CD8-positive, alpha-beta memory T cell (primary cell): ENCODE results near the gene FRS3. TPM values are rescaled to one million over a fixed set of nuclear protein-coding genes. Genes with fewer than 3 reads are reported as not detected.

Experiments used
- CTCF ChIA-PET: fragments of 350-600 bp; sonication (Branson Sonifier 250); formaldehyde crosslinking; loops from one replicate; lab custom pipeline; 2021; ENCODE audit warnings: antibody characterized with exemption; lab: Charles Lee
- POLR2A ChIA-PET: fragments of 350-600 bp; sonication (Branson Sonifier 250); formaldehyde crosslinking; loops from one replicate; lab custom pipeline; 2021; ENCODE audit warnings: antibody characterized with exemption; lab: Charles Lee
- DNase-seq, 5 donors: peaks; one replicate each; pipeline versions ENCODE4 v3.0.0 to v3.0.0-alpha.2; 2020 to 2022; ENCODE audit warnings: mixed read lengths in 1 of 5
- H3K27ac ChIP-seq: one replicate; pipeline ENCODE4 v1.7.0; 2013; ENCODE audit warnings: low read depth, mild to moderate bottlenecking, low read length, moderate library complexity
- H3K27me3 ChIP-seq: 2 replicates; pipeline ENCODE4 v1.7.0; 2013; ENCODE audit warnings: low read length, mild to moderate bottlenecking; ENCODE audit not compliant: insufficient read depth, poor library complexity, severe bottlenecking
- H3K36me3 ChIP-seq: 2 replicates; pipeline ENCODE4 v1.7.0; 2013; ENCODE audit warnings: mild to moderate bottlenecking, low read length, moderate library complexity; ENCODE audit not compliant: insufficient read depth
- H3K4me1 ChIP-seq: 2 replicates; pipeline ENCODE4 v1.7.0; 2013; ENCODE audit warnings: mild to moderate bottlenecking, low read length, moderate library complexity; ENCODE audit not compliant: insufficient read depth
- H3K4me3 ChIP-seq: 2 replicates; pipeline ENCODE4 v1.7.0; 2013; ENCODE audit warnings: mild to moderate bottlenecking, low read length
- H3K9me3 ChIP-seq: 2 replicates; pipeline ENCODE4 v1.7.0; 2013; ENCODE audit warnings: mild to moderate bottlenecking, low read length
- H3K27ac Mint-ChIP-seq, 8 donors: one replicate each; pipeline ENCODE4 v1.8.0; 2020 to 2021; ENCODE audit warnings: mixed read lengths in 8 of 8, mild to moderate bottlenecking in 6 of 8, inconsistent platforms in 3 of 8, moderate library complexity in 3 of 8
- H3K27me3 Mint-ChIP-seq, 2 donors: one replicate each; pipeline ENCODE4 v1.8.0; 2020 to 2021; ENCODE audit warnings: mixed read lengths in 2 of 2, mild to moderate bottlenecking in 1 of 2, moderate library complexity in 1 of 2
- H3K36me3 Mint-ChIP-seq, 3 donors: one replicate each; pipeline ENCODE4 v1.8.0; 2020 to 2021; ENCODE audit warnings: mixed read lengths in 3 of 3, inconsistent platforms in 1 of 3, mild to moderate bottlenecking in 1 of 3
- H3K4me1 Mint-ChIP-seq, 3 donors: one replicate each; pipeline ENCODE4 v1.8.0; 2020 to 2021; ENCODE audit warnings: mixed read lengths in 3 of 3, inconsistent platforms in 1 of 3, mild to moderate bottlenecking in 1 of 3
- H3K4me3 Mint-ChIP-seq, 7 donors: one replicate each; pipeline ENCODE4 v1.8.0; 2020 to 2021; ENCODE audit warnings: mixed read lengths in 7 of 7, mild to moderate bottlenecking in 6 of 7, moderate library complexity in 4 of 7, inconsistent platforms in 2 of 7
- H3K9me3 Mint-ChIP-seq, 5 donors: one replicate each; pipeline ENCODE4 v1.8.0; 2020 to 2022; ENCODE audit warnings: mixed read lengths in 5 of 5, mild to moderate bottlenecking in 3 of 5, moderate library complexity in 2 of 5, inconsistent platforms in 1 of 5
- polyA plus RNA-seq: library from polyadenylated mRNA; unstranded; fragments of 300-500 nt; fragmentation: Illumina TruSeq; gene quantifications from one replicate; pipeline ENCODE4 v1.2.3, GENCODE V29; 2021
- total RNA-seq, 2 experiments: library from RNA; stranded (reverse); gene quantifications; one replicate each; pipeline ENCODE4 v1.2.3, GENCODE V29; 2021

The FRS3 gene, protein sequence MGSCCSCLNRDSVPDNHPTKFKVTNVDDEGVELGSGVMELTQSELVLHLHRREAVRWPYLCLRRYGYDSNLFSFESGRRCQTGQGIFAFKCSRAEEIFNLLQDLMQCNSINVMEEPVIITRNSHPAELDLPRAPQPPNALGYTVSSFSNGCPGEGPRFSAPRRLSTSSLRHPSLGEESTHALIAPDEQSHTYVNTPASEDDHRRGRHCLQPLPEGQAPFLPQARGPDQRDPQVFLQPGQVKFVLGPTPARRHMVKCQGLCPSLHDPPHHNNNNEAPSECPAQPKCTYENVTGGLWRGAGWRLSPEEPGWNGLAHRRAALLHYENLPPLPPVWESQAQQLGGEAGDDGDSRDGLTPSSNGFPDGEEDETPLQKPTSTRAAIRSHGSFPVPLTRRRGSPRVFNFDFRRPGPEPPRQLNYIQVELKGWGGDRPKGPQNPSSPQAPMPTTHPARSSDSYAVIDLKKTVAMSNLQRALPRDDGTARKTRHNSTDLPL
- total RNA-seq (1 to 10 TPM; 3.7 to 4.0 TPM), polyA plus RNA-seq (4.0 TPM)

GRCh38 chr6:41779788-41780550, at the start of gene FRS3:
FRS3 (minus strand) TSS chr6:41779900; CDS start chr6:41776987, 2,913 bp downstream.
- peak within 1 kb of the TSS in 7 of 8 donors; percentile 45 to 89 (median 77) for H3K27ac Mint-ChIP-seq
- Histone ChIP-seq H3K27ac (peak within 1 kb of the TSS; percentile 54), H3K4me1 (peaks cover 13% of the 10 kb centered on the region), H3K9me3 (no peaks in the 10 kb centered on the region), H3K4me3 (peak within 1 kb of the TSS; percentile 78), H3K36me3 (peaks cover 9% of the 10 kb centered on the region), H3K27me3 (no peaks in the 10 kb centered on the region)
- H3K4me1 Mint-ChIP-seq: peaks cover 18 to 35% (median 19%) of the 10 kb centered on the region in 3 donors
- DNase-seq: peak; percentile 97 to 100 (median 99)
- peaks cover 5 to 7% of the 10 kb centered on the region in 2 donors for H3K27me3 Mint-ChIP-seq
- no peaks in the 10 kb centered on the region for H3K9me3 Mint-ChIP-seq
- CTCF ChIA-PET: interaction anchor here (1.0 to 11.2 kb wide), 4 partner anchors 12 to 437 kb away, joined by 3 to 175 read pairs (median 3); partner anchors contain the start of gene TAF8
- H3K36me3 Mint-ChIP-seq: peaks cover 0 to 20% (median 5%) of the 10 kb centered on the region in 3 donors
- H3K4me3 Mint-ChIP-seq: peak within 1 kb of the TSS; percentile 83 to 97 (median 90)
- POLR2A ChIA-PET: interaction anchor here (1.2 kb wide), 1 partner anchor 435 kb away, joined by 3 read pairs; no protein-coding TSS in a partner anchor

- H3K27ac ChIP-seq: no peak overlapping the region
- no peaks in the 10 kb centered on the region for H3K9me3 ChIP-seq
- H3K4me3 Mint-ChIP-seq: no peak overlapping the region
- H3K9me3 Mint-ChIP-seq: no peaks in the 10 kb centered on the region
- H3K4me1 Mint-ChIP-seq: no peaks in the 10 kb centered on the region
- no peak overlapping the region for H3K4me3 ChIP-seq
- DNase-seq: no peak
- H3K4me1 ChIP-seq: no peaks in the 10 kb centered on the region
- no peaks in the 10 kb centered on the region for H3K27me3 ChIP-seq
- no peaks in the 10 kb centered on the region for H3K36me3 ChIP-seq
- H3K27ac Mint-ChIP-seq: peak overlapping the region in 2 of 8 donors; percentile 41 to 54
- peaks cover 0 to under 1% (median 0%) of the 10 kb centered on the region in 3 donors for H3K36me3 Mint-ChIP-seq
- H3K27me3 Mint-ChIP-seq: no peaks in the 10 kb centered on the region
- CTCF ChIA-PET: no interaction called here
- POLR2A ChIA-PET: no interaction called here
Measured at GRCh38 chr6:41826343-41827022, 46.8 kb upstream of the FRS3 start.

DNA sequence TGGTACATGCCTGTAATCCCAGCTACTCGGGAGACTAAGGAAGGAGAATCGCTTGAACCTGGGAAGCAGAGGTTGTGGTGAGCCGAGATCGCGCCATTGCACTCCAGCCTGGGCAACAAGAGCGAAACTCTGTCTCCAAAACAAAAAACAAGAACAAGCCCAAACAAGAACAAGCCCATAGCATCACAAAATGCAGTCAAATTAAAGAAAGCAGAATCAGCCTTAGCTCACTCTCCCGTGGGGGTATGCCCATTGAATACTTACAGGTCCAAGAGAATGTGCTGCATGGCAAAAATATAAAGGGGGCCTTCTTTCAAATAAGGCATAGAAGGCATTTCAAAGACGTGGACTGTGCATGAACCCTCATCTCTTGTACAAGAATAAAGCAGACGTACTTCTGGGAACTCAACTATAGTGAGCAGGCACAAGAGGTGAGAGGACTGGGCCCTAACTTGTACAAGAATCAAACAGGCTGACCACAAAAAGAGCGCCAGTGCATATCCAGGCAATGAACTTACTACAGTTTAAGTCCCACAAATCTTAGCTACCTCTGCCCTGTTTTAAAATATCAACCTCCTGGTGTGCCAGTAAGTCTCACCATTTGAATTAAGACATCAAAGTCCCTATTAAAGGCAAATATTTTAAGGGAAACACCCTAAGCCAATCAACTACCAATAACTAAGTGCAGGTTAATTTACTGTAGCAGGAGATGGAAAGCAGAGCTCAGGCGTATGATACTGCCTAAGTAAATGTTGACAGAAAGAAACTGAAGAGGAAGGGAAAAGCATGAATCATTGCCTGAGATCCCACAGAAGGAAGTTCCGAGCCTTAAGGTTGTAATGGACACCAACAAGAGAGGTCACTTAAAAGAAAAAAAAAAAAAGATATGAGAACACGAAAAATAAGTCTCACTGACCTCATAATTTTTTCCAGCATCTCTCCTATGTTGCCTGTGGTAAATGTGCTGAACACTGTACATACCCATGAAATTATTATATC, 45.2 kb upstream of the FRS3 start:
- H3K36me3 ChIP-seq: no peaks in the 10 kb centered on the region
- no peaks in the 10 kb centered on the region for H3K36me3 Mint-ChIP-seq
- H3K27me3 ChIP-seq: no peaks in the 10 kb centered on the region
- ChIA-PET CTCF (interaction anchor here (1.1 kb wide), 1 partner anchor 280 kb away, joined by 4 read pairs; no protein-coding TSS in a partner anchor), POLR2A (no interaction called here)
- no peaks in the 10 kb centered on the region for H3K4me1 Mint-ChIP-seq
- H3K4me3 ChIP-seq: no peak overlapping the region
- no peak overlapping the region for H3K27ac ChIP-seq
- DNase-seq: no peak
- no peak overlapping the region for H3K27ac Mint-ChIP-seq
- no peaks in the 10 kb centered on the region for H3K27me3 Mint-ChIP-seq
- H3K4me1 ChIP-seq: no peaks in the 10 kb centered on the region
- H3K9me3 Mint-ChIP-seq: no peaks in the 10 kb centered on the region
- H3K9me3 ChIP-seq: no peaks in the 10 kb centered on the region
- no peak overlapping the region for H3K4me3 Mint-ChIP-seq

DNA sequence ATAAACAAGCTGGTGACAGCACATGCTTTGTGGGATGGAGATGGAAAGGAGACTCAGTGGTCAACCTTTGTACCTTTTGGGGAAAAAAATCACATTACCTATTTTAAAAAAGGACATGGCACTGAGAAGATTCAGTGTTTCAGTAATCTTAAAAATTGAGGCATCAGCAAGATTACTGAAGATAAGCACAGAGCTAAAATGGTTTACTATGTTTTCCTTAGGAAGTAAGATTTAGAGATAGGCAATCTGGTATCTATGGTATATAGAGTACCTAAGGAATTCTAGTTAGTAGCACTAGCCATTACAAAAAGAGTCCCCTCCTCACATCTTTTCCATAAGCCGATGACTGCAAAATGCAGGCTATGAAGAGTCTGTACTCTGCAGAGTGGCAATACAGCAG, 43.5 kb upstream of the FRS3 start:
- Histone ChIP-seq H3K9me3 (no peaks in the 10 kb centered on the region), H3K27ac (no peak overlapping the region), H3K36me3 (no peaks in the 10 kb centered on the region), H3K27me3 (no peaks in the 10 kb centered on the region), H3K4me3 (no peak overlapping the region), H3K4me1 (no peaks in the 10 kb centered on the region)
- no peaks in the 10 kb centered on the region for H3K9me3 Mint-ChIP-seq
- no peaks in the 10 kb centered on the region for H3K36me3 Mint-ChIP-seq
- ChIA-PET CTCF (no interaction called here), POLR2A (no interaction called here)
- H3K4me1 Mint-ChIP-seq: no peaks in the 10 kb centered on the region
- H3K27me3 Mint-ChIP-seq: no peaks in the 10 kb centered on the region
- H3K27ac Mint-ChIP-seq: no peak overlapping the region
- H3K4me3 Mint-ChIP-seq: no peak overlapping the region
- no peak for DNase-seq

DNA sequence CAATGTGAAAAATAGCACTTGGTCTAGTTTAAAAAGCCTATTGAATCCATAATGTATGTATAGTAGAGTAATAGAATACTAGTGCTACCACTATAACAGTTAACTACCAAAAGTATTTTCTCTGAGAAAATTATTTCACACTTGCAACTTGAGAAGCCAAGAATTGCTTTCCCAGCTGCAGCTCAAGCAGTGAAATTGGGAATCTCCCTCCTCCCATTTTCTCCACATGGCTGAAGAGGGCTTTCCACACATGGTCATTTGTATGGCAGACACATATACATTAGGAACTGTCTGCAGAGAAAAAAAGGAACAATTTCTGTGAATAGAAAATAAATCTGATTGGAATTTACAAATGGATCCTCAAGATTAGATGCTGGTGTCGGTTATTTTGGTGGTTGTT, 42.3 kb upstream of the FRS3 start:
- Mint-ChIP-seq H3K27me3 (no peaks in the 10 kb centered on the region), H3K9me3 (no peaks in the 10 kb centered on the region), H3K4me3 (no peak overlapping the region), H3K36me3 (no peaks in the 10 kb centered on the region), H3K4me1 (no peaks in the 10 kb centered on the region), H3K27ac (no peak overlapping the region)
- Histone ChIP-seq H3K9me3 (no peaks in the 10 kb centered on the region), H3K4me3 (no peak overlapping the region), H3K4me1 (no peaks in the 10 kb centered on the region), H3K27ac (no peak overlapping the region), H3K27me3 (no peaks in the 10 kb centered on the region), H3K36me3 (no peaks in the 10 kb centered on the region)
- DNase-seq: no peak
- POLR2A ChIA-PET: no interaction called here
- CTCF ChIA-PET: no interaction called here

DNA sequence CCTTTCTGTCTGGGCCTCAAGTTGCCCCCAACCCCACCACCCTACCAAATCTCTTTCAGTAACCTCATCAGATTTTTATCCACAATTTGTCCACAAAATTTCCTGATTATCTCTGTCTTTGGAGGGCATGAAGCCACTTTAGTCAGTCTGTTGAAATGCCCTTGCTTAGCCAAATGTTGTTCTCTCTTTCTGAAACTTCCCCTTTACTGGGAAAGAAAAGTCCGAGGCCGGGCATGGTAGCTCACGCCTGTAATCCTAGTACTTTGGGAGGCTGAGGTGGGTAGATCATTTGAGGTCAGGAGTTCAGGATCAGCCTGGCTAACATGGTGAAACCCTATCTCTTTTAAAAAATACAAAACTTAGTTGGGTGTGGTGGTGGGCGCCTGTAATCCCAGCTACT, 41.6 kb upstream of the FRS3 start:
- Mint-ChIP-seq H3K9me3 (no peaks in the 10 kb centered on the region), H3K4me3 (no peak overlapping the region), H3K27ac (no peak overlapping the region), H3K36me3 (no peaks in the 10 kb centered on the region), H3K4me1 (no peaks in the 10 kb centered on the region), H3K27me3 (no peaks in the 10 kb centered on the region)
- Histone ChIP-seq H3K27me3 (no peaks in the 10 kb centered on the region), H3K27ac (no peak overlapping the region), H3K4me3 (no peak overlapping the region), H3K4me1 (no peaks in the 10 kb centered on the region), H3K36me3 (no peaks in the 10 kb centered on the region), H3K9me3 (no peaks in the 10 kb centered on the region)
- ChIA-PET CTCF (no interaction called here), POLR2A (no interaction called here)
- no peak for DNase-seq
